ENCODE measurements around the gene OGG1.

DNA sequence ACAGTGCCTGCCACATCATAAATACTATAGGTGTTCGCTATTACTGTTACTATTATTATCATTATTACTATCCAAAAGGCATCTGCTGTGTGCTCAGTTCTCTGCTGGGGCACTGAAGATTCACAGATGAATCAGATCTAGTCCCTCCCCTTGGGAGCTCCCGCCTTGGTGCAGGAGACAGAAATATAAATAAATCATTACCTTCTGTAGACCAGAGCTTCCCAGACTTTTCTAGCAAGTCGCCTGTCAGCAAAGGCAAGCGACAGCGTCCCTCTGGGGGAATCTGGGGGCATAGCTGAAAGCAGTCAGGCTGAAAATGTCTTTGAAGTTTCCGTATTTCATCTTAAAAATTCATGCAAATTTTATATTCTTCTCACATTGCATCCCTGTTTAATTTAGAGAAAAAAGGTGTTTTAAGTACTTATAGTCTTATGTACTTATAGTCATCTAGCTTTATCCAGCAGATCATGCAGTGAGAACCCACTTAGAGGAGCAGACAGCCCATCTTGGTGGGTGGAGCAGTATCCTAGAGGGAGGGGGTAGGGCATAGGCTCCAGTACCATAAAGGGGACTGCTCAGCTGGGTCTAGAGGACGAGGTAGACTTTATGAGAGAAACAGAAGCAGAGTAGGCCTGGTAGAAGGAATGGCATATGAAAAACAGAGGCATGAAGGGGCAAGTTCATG lies 28.6 kb upstream of the OGG1 start:
- TF ChIP-seq, protein P1, sequence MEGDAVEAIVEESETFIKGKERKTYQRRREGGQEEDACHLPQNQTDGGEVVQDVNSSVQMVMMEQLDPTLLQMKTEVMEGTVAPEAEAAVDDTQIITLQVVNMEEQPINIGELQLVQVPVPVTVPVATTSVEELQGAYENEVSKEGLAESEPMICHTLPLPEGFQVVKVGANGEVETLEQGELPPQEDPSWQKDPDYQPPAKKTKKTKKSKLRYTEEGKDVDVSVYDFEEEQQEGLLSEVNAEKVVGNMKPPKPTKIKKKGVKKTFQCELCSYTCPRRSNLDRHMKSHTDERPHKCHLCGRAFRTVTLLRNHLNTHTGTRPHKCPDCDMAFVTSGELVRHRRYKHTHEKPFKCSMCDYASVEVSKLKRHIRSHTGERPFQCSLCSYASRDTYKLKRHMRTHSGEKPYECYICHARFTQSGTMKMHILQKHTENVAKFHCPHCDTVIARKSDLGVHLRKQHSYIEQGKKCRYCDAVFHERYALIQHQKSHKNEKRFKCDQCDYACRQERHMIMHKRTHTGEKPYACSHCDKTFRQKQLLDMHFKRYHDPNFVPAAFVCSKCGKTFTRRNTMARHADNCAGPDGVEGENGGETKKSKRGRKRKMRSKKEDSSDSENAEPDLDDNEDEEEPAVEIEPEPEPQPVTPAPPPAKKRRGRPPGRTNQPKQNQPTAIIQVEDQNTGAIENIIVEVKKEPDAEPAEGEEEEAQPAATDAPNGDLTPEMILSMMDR (IDR thresholded peaks at IDR 0.05): no peak
- TF ChIP-seq POLR2A (IDR thresholded peaks at IDR 0.05): no peak

Measured in adrenal gland (tissue), 5 donors.